Activated T-cell treated with anti-CD3 and anti-CD28 coated beads, Interleukin-2, amount 50 U/mL, for 1 hour (primary cell): ENCODE results near the gene DGKQ.
"Not testable (repeated sequence)": the region's sequence is repeated elsewhere in the genome, so short reads cannot be mapped to it uniquely, and the experiment has no call there.

Experiments
- DNase-seq: peaks from one replicate; pipeline ENCODE4 v3.0.0-alpha.2; 2020

The DGKQ gene

GRCh38 chr4:976016-976415, 2.6 kb upstream of the DGKQ start:
- DNase-seq: not testable (repeated sequence)

- no peak for DNase-seq
Observed at GRCh38 chr4:974668-975067, 1.3 kb upstream of the DGKQ start.

GRCh38 chr4:972651-973424, 531 bp downstream of the DGKQ start:
- peak; percentile 71 for DNase-seq

DNA sequence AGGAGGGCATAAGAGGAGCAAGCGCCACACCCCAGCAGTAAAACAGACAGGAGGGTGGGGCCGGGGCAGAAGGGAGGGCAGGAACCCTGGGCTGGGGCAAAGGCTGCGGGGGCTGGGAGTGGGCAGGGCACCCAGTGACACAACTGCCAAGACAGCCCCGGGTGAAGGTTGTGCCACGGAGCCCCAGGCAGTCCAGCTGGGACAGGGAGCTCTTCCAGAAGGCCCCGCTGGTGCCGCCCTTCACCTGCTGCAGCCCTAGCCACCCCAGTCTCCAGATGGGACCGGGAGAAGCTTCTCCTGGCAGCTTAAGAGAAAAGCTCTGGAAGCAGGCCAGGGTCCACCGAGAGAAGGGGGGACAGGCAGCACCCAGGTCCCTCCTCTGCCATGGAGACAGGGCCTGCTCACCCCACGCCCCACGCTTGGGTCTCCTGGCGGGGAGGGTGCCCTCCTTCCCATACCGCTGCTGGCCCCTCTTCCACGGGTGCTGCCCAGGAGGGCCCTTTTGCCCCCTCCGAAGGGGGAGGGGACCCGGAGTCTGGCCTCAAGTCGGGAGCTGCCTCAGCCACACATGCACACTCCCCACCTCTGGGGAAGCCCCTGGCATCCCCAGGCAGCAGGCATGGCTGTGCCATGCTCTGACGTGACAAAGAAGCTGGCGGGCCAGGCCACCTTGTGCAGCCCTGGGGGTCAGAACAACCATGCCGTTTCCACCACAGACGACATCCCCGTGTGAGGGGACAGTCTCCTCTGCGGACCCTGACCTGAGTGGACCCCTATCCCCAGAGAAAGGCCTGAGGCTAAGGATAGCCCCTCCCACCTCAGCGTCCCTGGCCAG, 1.5 kb downstream of the DGKQ start:
- no peak for DNase-seq

DNA sequence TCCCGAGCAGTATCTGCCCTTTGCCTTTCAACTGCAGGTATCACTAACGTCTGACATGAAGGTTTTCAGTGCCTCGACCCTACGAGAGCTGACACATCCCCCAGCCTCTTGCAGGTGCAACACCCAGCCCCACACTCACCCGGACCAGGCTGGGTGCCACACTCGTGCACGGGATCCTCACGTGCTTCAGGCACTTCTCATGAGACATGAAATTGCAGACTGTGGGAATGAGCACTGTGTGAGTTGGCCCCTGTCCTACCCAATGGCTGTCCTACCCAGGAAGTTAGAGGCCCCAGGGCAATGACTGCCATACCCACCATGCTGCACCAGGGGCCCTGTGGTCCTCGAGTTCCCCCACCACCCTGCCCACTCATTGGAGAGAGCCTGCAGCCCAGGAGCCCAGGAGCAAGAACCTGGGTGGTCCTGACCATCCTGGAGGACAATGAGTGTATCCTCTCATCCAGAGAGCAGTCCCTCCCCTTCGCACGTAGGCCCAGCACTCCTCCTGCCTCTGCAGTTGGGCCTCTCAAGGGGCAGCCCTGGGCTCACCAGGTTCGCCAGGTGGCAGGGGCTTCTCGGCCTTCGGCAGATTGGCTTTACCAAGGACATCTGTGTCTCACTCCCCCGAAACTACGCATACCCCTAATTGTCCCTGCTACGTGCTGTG, 2.4 kb downstream of the DGKQ start:
- no peak for DNase-seq

DNA sequence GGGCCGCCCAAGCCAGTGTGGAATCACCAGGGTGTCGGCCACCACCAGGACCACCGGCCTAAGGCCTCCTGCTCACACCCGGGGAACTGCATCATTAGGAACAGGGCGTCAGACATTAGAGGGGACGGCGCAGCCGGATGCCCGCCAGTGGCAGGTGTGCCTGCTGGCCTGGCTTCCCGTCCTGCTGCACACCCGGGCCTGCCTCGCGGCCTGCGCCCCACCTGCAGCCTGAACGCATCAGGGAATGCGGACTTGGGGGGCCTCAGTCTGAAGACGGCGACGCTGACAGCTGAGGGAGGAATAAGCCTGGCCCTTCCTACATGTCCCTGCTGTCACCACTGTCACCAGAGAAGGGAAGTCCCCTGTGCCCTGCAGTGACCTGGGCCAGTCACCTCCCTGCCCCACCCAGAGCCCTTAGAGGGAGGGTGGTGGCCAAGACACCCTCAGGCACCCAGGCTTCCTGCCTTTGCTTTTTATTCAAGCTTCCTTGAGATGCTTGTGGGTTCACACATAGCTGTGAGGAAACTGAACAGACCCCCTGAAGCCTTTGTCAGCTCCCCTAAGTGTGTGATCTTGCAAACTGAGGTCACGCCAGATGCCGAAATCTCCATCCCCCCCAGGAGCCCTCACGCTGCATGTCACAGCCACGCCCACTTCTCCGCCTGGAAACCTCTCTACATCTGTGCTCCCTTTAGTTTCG, 3.2 kb downstream of the DGKQ start:
- peak; percentile 45 for DNase-seq

GRCh38 chr4:968621-969394, 4.6 kb downstream of the DGKQ start:
- DNase-seq: no peak

GRCh38 chr4:968221-968620, 5.1 kb downstream of the DGKQ start:
- no peak for DNase-seq

DNA sequence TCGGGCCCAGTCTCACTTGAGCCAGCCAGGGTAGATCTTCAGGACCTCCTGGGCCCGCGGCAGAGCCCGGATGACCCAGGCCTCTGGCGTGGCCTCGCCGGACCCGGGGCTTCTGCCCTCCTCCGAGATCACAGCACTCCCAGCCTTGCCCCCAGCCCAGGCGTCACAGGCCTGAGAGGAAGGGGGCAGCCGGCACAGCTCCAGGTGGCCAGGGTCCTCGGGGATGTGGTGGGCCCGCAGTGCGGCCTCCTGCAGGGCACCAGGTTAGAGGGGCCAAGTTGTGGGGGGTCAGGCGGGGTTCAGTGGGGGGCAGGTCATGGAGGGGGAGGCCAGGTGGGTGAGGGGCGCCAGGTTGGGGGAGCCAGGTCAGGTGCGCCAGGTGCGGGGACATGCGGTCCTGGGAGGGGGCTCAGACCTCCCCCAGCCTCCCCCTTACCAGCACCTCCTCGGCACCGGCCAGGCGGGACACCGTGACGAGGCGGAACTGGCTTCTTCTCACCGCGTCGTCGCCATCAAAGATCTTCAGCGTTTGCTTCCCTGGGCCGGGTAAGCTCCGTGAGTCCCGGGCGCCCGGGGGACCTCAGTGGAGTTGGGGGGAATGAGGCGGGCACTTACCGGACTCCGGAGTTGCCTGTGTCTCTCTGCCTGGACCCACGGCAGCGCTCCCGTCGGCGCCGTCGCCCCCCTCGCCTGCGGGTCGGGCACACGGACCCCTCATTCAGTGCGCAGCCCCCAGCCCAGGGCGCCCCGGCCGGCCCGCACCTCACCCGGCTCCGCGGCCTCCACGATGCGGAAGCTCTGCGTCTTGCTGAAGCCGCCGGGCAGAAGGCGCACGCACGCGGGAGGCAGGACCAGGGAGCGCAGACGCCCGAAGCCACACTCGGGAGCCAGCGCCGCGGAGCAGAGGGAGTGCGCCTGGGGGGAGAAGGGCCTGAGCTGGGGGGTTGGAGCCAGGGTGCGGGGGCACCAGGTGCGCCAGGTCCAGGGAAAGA, 6.0 kb downstream of the DGKQ start:
- DNase-seq: no peak

- no peak for DNase-seq
Observed at GRCh38 chr4:966266-967112, 6.9 kb downstream of the DGKQ start.

DNA sequence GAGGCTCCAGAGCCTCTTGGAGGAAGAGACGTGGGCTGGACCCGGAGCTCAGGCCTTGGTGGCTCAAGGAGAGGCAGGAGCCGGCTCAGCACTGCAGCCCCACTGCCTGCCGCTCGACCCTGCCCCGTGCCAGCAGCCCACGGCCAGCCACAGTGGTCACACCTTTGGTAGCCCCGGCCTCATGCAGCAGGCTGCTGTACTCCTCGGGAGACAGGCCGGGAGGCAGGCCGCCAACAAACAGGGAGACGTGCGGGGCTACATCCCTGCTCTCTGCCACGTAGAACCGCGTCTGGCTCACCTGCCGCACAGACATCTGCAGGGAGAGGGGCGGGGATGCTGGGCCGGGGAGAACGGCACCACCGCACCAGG, 7.6 kb downstream of the DGKQ start:
- DNase-seq: no peak

DNA sequence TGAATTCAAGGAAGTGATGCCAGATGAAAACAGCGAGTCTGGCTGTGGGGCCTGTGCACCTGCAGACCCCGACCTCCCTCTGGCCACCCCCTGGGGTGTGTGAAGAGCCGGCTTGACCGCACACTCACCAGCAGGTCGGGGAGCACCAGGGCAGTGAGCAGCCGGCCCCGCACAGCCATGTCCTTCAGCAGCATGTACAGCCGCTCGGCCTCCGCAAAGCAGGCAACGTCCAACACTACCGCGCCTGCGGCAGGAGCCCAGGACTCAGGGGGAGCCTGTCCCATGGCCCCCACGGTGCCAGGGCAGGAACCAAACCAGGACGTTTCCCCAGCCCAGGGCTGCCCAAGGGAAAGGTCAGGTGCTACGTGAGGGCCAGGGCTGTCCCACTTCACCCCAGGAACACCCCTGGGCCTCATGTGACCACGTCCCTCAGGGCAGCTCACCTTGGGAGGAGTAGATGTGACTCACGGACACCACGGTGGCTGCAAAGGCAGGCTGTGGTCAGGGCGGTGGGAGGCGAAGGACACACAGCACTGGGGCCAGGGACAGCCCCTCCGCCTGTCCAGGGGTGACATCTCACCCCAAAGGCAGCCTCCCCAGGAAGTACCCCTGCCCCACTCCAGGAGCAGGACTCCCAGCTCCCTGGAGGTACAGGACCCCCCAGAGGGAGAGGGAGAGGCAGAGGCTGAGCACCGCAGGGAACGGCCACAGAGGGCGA, 8.2 kb downstream of the DGKQ start:
- no peak for DNase-seq

GRCh38 chr4:964346-965025, 8.9 kb downstream of the DGKQ start:
- DNase-seq: no peak

- DNase-seq: no peak
Observed at GRCh38 chr4:963276-964225, 9.8 kb downstream of the DGKQ start.

- DNase-seq: no peak
Observed at GRCh38 chr4:962231-963208, 10.8 kb downstream of the DGKQ start.
